GM18870 (cell line): ENCODE data around the gene ZNRF3.
"Not testable (repeated sequence)": the region's sequence is repeated elsewhere in the genome, so short reads cannot be mapped to it uniquely, and the experiment has no call there.

ENCODE experiments used
- ATAC-seq: cut with Tn5 transposase; IDR thresholded peaks from one replicate; pipeline ENCODE4 v1.9.1; 2021; ENCODE audit warnings: moderate library complexity; ENCODE audit not compliant: unreplicated experiment

The ZNRF3 gene

DNA sequence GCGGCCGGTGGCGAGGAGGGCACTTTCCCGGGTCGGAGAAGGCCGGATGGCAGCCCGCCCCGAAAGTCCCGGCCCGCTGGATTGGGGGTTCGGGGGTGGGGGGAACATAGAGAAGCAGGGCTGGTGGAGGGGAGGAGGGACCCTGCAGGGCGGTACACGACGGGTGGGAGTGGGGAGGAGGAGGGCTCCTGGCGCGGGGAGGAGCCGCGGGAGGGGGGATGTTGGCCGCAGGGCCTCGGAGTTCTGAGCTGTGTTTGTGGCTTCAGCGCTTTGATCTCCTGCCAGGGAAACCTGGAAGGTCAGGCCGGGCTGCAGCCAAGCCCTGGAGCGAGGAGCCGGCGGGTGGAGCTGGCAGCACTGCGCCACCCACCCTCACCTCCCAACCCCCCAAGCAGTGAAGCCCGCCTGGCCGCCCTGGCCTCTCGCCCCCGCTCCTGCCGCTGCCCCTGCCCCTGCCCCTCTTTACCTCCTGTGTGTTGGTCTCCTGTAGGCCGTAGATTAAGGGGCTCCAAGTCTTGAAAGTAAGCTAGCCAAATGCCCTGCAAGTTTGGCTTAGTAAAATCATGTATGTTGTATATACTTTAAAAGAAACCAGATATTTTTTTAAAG, 147.3 kb downstream of the ZNRF3 start:
- no peak for ATAC-seq

DNA sequence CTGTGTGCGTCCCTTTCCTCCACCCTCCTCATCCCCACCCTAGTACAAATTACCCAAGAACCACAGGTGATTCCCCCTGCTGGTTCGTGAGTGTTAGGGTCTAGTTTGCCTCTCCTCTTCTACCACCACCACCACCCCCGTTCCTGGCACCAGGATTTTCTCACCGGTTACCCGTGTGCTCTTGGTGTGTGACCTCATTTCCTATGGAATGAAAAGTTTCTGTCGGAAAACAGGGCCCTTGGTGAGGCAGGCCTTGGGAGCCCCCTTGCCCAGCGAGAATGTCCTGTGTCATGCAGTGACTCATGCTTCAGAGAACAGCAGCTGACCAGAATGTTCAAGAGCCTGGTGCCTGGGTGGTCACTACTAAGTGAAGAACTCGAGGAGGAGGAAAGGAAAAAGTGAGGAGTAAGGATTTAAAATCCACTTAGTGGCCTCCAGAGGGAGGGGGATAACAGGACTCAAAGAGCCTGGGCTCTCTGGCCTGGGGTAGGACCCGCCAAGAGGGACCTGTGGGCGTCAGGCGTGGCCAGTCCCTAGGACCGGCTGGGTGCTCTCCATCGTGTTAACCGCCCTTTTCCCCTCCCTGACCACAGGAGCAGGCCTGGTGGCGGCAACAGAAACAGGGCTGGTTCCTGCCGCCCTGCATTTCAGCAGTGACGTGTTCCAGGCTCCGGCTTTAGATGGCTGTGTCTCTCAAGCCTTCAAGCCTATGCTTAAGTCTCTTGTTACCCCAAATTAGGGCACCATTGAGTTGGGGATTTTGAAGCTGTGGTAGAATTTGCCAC, 148.0 kb downstream of the ZNRF3 start:
- ATAC-seq = no peak

DNA sequence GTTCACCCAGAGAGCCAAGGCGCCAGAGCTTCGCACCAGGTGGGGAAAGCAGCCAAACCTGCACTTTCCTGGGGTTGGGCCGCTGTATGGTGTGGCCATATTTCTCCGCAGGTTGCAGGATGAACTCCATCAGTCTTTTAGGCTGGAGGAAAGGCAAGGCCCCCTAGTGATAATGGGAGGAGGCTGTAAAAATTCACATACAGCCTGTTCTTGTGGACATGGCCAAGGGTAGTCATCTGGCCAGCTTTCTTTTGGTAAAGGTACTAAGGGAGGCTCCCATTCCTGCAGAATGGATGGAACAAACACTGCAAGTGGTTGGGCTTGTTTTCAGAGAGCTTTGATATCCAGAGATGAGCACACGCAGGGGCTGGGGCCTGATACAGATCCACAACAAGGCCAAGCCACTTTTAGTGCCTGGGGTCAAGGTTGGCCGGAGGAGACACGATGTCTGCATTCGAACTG, 148.7 kb downstream of the ZNRF3 start:
- no peak for ATAC-seq

DNA sequence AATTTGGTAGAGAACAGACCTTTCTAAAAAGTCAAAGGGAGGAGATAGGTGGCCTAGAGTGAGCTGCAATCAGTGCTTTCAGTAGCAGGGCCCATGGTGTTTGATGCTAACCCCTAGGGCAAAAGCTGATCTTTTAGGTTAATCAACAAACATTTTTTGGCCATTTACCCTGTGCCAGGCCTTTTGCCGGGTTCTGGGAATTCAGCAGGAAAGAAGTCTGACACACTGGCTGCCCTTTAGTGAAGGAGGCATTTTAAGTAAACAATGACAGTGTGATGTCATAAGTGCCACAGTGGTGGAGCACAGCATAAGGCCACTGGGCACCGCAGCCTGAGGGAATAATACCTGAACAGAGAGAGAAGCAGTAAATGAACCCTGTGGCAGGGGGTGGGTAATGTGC, 149.2 kb downstream of the ZNRF3 start:
- no peak for ATAC-seq

DNA sequence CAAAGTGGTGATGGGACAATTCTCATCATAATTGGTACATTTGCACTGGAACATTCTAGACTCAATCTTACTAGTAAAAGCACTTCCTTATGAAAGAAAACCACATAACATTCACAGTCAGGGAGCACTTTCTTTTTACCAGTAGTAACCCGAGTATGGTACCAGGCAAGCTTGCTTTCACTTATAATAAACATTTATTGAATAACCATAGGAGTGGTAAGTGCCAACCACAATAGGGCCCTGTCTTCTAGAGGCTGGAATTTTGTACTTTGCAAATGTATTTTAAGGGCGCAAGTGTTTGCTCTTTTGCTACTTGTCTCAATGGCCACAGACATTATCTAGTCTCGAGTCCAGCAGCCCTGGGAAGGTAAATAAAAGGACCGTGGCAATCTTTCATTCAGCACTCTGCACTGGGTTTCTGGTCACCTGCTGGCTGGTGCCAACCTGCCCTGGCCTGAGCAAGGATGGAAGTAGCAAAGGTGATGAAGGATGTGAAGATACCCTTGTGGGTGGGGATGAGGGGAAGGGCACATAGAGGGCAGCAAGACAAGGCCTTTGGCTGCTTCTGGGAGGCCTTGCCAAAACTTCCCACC, 154.1 kb downstream of the ZNRF3 start:
- no peak for ATAC-seq

DNA sequence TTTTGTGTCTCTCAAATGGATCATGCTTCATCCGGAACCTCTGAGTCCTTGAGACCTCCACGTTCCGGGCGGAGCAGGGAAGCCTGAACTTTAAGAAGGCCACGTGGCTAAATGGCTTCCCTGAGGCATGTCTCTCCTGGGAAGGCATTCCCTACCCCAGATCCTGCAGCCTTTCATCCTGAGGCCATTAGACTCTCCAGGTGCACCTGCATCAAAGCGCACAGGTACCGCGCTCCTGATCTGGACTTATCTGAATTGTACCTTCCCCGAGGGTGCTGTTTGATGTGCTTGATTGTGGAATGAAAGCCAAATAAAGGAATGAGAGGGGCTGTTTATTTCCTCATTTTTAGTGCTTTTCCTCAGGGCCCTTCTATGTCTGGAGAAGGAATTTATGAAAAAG, 155.8 kb downstream of the ZNRF3 start:
- ATAC-seq = no peak

DNA sequence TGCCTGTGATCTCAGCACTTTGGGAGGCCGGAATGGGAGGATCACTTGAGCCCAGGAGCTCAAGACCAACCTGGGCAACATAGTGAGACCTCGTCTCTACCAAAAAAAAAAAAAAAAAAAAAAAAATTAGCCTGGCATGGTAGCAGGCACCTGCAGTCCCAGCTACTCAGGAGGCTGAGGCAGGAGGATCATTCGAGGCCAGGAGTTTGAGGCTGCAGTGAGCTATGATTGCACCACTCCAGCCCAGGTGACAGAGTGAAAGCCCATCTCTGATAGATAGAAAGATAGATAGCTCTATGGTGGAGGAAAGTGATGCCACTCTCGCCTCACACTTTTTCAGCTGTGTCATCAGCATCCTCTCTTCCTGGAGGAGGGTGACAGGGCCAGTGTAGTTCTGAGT, 156.3 kb downstream of the ZNRF3 start:
- ATAC-seq = not testable (repeated sequence)

DNA sequence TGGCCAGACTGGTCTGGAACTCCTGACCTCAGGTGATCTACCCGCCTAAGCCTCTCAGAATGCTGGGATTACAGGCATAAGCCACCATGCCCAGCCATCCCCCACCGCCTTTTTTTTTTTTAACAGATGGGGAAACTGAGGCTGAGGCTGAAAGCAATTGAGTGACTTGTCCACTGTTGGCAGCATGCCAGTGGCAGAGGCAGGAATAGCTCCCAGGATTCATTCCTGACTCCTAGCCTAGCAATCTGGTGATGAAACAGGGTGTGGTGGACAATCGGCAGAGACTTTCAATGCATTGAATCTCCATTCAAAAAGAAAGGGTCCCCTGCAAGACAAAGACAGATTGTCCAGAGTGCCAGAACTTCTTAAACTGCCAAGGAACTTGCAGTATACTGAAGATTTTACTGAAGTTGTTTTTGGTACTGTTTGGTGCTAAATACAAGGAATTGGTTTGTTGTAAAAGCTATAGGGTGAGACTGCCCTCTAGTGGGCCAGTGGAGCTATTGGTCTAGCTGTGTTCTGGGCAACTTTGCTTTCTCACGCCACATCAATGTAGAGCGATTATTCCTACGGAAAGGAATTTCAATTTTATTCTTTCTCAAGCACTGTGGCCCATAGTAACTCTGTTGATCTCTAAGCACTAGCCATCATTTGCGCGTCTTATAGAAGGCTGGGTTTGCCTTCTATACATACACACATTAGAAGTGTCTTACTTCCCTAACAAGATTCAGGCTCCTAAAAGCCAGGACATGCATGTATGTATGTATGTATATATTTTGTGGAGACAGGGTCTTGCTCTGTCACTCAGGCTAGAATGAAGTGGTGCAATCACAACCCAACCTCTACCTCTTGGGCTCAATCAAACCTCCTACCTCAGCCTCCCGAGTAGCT, 157.3 kb downstream of the ZNRF3 start:
- no peak for ATAC-seq

DNA sequence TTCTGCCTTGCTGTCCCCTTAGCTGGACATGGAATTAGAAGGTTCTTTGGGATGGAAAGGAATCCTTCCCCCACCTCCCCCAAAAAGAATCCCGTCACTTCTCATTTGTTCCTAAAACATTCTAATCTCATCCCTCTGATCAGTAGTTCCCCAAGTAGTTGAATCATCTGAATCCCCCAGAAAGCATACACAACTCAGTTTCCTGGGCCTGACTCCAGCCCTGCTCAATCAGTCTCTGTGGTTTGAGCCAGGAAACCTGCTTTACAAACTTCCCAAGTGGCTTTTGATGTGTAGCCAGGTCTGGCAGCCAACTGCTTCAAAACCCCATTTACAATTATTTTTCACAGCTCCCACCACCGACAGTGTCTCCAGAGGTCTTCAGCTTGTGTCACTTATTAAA, 158.0 kb downstream of the ZNRF3 start:
- ATAC-seq = no peak

DNA sequence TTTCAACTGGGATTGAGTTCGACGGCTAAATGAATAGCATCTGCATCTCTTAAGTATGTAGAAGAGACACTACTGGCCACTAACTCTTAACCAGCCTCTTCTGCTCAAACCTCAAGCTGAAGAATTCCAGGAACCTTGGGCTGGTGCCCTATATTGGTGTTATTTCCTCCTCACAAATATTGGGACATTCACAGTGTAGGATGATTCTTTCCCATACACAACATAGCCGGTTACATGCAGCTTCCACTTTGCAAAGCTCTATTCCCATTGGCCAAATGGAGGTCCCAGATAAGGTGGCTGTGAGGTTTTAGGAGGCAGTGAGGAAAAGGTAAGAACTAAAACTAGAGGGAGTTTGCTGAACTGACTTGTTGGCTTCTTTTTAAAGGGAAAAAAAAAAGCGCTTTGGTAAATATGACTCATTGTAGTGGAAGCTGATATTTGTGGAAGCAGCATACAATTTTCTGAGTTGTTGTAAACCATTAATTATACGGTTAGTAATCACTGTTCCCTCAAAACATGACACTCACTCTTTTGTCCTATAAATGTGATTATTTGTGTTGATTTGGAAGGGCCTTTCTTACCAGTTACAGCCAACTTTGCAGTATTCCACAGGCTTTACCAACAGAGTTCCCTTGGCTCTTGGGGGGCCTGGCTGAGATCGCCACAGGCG, 160.7 kb downstream of the ZNRF3 start:
- no peak for ATAC-seq

DNA sequence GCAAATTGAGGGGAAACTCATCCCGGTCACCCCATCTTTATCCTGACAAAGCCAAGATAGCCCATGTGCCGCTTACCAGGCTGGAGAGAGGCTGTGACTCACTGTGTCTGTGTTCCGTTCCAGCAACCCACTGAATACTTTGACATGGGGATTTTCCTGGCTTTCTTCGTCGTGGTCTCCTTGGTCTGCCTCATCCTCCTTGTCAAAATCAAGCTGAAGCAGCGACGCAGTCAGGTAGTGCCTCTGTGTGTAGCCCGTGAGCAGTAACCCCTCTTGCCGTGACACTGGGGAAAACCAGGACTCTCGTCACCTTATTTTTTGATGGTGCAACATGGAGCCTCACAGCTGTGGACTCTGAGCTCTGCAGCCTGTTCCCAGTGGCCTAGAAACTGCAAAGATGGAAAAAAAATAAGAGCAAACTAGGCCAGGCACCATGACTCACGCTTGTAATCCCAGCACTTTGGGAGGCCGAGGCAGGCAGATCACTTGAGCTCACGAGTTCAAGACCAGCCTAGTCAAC, 161.3 kb downstream of the ZNRF3 start:
- ATAC-seq = no peak

DNA sequence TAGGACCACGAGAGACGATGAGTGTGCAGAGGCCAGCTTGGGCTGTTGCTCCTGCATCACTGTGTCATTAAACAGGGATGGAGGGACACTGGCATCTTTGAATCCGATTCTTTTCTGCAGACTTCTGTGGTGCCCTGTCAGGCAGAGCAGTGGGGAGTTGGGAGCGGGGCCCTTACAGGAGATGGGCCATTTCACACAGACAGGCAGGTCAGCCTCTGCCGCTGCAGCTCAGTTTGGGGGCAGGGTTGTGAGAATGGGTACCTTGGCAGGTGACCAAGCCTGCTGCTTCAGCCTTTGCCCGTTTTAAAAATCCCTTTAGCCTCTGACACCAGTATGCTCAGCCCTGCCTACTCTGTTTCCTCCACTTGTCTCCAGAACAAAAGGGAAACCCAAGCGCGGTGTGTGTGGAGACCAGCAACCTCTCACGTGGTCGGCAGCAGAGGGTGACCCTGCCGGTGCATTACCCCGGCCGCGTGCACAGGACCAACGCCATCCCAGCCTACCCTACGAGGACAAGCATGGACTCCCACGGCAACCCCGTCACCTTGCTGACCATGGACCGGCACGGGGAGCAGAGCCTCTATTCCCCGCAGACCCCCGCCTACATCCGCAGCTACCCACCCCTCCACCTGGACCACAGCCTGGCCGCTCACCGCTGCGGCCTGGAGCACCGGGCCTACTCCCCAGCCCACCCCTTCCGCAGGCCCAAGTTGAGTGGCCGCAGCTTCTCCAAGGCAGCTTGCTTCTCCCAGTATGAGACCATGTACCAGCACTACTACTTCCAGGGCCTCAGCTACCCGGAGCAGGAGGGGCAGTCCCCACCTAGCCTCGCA, 165.7 kb downstream of the ZNRF3 start:
- ATAC-seq = no peak

DNA sequence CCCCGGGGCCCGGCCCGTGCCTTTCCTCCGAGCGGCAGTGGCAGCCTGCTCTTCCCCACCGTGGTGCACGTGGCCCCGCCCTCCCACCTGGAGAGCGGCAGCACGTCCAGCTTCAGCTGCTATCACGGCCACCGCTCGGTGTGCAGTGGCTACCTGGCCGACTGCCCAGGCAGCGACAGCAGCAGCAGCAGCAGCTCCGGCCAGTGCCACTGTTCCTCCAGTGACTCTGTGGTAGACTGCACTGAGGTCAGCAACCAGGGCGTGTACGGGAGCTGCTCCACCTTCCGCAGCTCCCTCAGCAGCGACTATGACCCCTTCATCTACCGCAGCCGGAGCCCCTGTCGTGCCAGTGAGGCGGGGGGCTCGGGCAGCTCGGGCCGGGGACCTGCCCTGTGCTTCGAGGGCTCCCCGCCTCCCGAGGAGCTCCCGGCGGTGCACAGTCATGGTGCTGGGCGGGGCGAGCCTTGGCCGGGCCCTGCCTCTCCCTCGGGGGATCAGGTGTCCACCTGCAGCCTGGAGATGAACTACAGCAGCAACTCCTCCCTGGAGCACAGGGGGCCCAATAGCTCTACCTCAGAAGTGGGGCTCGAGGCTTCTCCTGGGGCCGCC, 166.4 kb downstream of the ZNRF3 start:
- no peak for ATAC-seq

DNA sequence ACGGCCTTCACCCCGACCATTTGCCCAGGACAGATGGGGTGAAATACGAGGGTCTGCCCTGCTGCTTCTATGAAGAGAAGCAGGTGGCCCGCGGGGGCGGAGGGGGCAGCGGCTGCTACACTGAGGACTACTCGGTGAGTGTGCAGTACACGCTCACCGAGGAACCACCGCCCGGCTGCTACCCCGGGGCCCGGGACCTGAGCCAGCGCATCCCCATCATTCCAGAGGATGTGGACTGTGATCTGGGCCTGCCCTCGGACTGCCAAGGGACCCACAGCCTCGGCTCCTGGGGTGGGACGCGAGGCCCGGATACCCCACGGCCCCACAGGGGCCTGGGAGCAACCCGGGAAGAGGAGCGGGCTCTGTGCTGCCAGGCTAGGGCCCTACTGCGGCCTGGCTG, 167.1 kb downstream of the ZNRF3 start:
- ATAC-seq = no peak

DNA sequence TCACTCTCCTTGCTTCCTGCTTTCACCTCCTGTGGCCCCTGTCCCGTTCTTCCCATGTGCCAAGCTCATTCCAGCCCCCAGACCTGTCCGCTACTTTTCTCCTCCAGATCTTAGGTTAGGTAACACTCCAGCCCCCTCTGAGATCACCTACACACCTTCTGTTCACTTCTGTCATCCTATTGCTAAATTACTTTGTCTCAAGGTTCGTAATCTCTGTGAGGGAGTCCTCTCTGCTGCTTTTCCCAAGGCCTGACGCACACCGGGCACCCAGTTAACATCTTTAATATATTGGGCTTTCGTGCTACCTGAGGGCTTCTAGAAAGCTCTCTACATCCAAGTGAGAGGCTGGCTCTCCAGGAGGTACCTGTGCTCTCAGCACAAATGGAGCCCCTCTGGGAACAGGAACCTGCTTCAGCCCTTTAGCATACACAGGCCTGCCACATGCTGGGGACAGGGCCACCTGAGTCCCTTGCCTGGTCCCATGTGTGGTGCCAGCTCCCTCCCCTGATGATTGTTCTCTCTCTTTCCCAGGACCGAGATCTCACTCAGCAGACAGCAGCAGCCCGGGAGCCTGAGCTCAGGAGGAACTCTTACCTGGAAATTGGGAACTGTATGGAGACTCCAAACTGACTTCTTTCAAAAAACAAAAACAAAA, 169.8 kb downstream of the ZNRF3 start:
- ATAC-seq = no peak

DNA sequence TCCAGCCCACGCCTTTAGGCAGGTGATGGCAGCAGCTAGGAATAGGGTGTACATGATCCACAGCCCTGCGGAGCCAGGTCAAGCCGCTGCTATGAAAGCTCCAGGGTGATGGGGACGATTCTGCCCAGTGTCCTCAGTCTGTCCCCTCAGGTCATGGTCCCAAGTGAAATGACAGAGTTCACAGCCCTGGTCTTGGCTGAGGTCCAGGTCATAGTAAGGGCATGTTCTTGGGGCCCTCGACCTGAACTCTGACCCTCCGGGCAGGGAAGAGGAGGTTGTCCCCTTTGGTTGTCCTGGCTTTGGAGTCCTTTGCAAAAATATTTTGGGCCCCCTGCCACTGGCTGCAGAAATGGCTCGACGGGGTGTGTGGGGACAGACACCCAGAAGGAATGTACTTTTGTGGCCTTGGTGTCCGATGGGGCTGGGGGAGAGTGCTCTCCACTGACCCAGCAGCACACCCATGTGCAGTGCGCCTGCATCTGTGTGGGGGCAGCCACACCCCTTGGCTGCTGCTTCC, 170.9 kb downstream of the ZNRF3 start:
- ATAC-seq = no peak

DNA sequence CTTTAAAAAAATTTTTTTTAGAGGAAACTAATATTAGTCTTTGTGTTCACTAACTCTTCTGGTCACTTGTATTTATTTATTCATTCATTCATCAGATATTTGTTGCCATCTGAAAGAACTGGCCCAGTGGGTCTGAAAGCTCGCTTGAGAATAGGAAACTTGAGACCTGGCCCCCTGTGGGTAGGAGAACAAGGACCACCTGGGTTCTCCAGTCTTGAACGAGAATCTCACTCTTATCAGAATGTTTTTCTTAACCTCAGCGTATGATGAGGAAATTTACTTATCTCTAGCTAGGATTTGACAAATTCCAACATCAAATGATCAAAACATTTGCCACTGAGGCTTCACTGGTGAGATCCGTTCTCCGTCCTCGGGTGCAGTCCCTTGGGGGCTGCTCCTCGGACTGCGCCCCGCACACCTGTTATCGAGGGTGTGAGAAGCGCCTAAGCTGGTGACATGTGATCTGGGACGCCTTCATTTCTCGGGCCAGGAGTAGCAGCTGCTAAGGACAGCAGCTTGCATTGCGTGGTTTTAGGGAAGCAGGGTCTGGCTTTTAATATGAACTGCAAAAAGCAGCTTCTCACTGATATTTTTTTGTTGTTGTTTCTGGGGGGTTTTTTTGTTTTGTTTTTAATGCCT, 171.9 kb downstream of the ZNRF3 start:
- ATAC-seq = no peak

DNA sequence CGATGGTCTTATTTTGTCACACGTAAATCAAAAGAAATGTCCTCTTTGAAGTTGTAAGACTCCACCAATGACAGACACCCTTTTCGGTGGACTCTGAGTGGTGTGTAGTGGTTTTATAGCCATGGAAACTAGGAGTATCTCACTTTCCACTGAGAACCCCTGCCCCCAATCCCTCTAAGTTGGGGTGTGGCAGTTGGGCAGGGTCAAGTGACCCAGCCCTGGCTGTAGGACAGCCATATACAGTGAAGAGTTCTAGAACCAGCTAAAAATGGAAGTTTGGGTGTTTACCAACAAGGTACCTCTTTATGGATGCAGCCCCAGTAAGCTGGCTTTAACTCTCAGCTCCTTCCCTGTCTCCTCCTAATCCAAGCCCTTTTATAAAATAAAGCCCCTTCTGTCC, 173.1 kb downstream of the ZNRF3 start:
- no peak for ATAC-seq
